ENCODE measurements around the gene ZNF319. TPM values are rescaled to one million over a fixed set of nuclear protein-coding genes. Genes with fewer than 3 reads are reported as not detected.
A peak's percentile ranks its signal among the peaks of the same experiment; 100 is the strongest.

Gene ZNF319
- total and polyA plus RNA-seq, 2 of the 8 experiments (the other 6 are each of a cell fraction or from before 2014, with no cell fraction given), result 3.3 to 5.5 TPM

DNA sequence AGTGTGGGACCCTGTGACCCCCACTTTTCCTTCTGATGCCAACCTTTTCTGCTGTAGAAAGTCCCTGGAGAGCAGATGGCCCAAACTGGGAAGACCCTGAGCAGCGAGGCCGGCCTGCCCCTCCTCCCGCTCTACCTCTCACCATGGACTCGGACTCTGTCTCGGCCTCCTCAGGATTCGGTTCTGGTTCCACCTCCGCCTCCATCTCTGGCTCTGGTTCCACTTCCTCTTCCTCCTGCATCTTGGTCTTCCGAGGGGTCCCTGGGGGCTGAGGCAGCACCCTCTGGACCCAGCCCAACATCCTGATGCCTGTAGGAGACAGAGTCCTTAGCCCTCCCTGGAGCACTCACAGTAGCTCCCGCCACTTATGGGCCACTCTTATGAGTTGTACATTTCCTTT is 33.5 kb downstream of the ZNF319 start:
- H2BK12ac ChIP-seq (ENCODE audit: low read depth, low read length), result no peak overlapping the region
- H3K9me3 ChIP-seq (ENCODE audit: insufficient read depth in 2 of 2, low read depth in 1 of 2, low read length in 1 of 2), result no peaks in the 10 kb centered on the region
- no peak overlapping the region for H2AFZ ChIP-seq (ENCODE audit: low read length)
- peak overlapping the region; percentile 45; the same call in 1 of the 2 replicates for H4K8ac ChIP-seq (ENCODE audit: extremely low read depth, insufficient read depth, low read length)
- 77% methylated on average over 6 of the region's 9 CpGs; no CpG with 5 or more reads in 1 of the 2 experiments for WGBS, 2 experiments (ENCODE audit: extremely low coverage in 1 of 2, insufficient coverage in 1 of 2, insufficient read length in 1 of 2, insufficient replicate concordance in 2 of 2, low coverage in 1 of 2, low lambda C conversion rate in 2 of 2, missing lambda C conversion rate in 1 of 2)
- no peaks in the 10 kb centered on the region for H3K79me2 ChIP-seq (ENCODE audit: control insufficient read depth in 1 of 2, insufficient read depth in 2 of 2, low read length in 2 of 2)
- H3K36me3 ChIP-seq (ENCODE audit: control insufficient read depth in 2 of 4, insufficient read depth in 4 of 4, low read length in 3 of 4), result no peaks in the 10 kb centered on the region
- FAIRE-seq, result no peak
- H4K20me1 ChIP-seq (replicated peaks in 1 of 2; ENCODE audit: control insufficient read depth in 1 of 2, insufficient read depth in 2 of 2, low read length in 2 of 2), result no peaks in the 10 kb centered on the region
- H3K14ac ChIP-seq (ENCODE audit: insufficient read length), result no peak overlapping the region
- no peak overlapping the region for H3K18ac ChIP-seq (ENCODE audit: extremely low read depth, low read length)
- H3K23me2 ChIP-seq (ENCODE audit: low read depth, low read length), result no peaks in the 10 kb centered on the region
- H3K23ac ChIP-seq (ENCODE audit: insufficient read length), result no peak overlapping the region
- no peak overlapping the region for H2BK20ac ChIP-seq (ENCODE audit: low read length)
- no peak overlapping the region for H4K91ac ChIP-seq (replicated peaks; ENCODE audit: insufficient read length, low read length)
- H4K5ac ChIP-seq (ENCODE audit: insufficient read length, low read depth, low read length), result no peak overlapping the region
- no peak overlapping the region for H3K56ac ChIP-seq (replicated peaks; ENCODE audit: insufficient read length, low read depth, low read length)
- no peak overlapping the region for H3K4me3 ChIP-seq (ENCODE audit: extremely low read depth in 1 of 4, insufficient read depth in 2 of 4, low read depth in 3 of 4, low read length in 4 of 4)
- ChIA-PET CTCF (ENCODE audit: partially characterized antibody) (interaction anchor here (1.1 to 1.7 kb wide), 7 partner anchors 10 to 68 kb away, joined by 3 to 10 read pairs (median 4); no protein-coding TSS in a partner anchor), POLR2A (ENCODE audit: partially characterized antibody) (interaction anchor here (1.7 kb wide), 1 partner anchor 10 kb away, joined by 5 read pairs; no protein-coding TSS in a partner anchor)
- no peak overlapping the region for H2BK5ac ChIP-seq (ENCODE audit: low read depth, low read length)
- no peaks in the 10 kb centered on the region for H3K79me1 ChIP-seq (ENCODE audit: low read depth, low read length)
- H3K27me3 ChIP-seq (replicated peaks in 1 of 4; ENCODE audit: control insufficient read depth in 3 of 4, extremely low read depth in 1 of 4, insufficient read depth in 3 of 4, low read length in 3 of 4), result no peaks in the 10 kb centered on the region
- H3K4me1 ChIP-seq (replicated peaks in 1 of 4; ENCODE audit: control insufficient read depth in 3 of 4, insufficient read depth in 4 of 4, low read length in 3 of 4), result no peaks in the 10 kb centered on the region
- no peak overlapping the region for H2BK120ac ChIP-seq (replicated peaks; ENCODE audit: low read depth, low read length)
- no peak overlapping the region for H2BK15ac ChIP-seq (ENCODE audit: low read length)
- no peak overlapping the region for H3K4me2 ChIP-seq (ENCODE audit: insufficient read depth in 1 of 2, low read depth in 2 of 2, low read length in 2 of 2)
- no peak for DNase-seq (ENCODE audit: low read depth in 1 of 2, low spot score in 2 of 2)
- H3K27ac ChIP-seq (ENCODE audit: low read depth, low read length), result no peak overlapping the region
- no peak overlapping the region for H3K4ac ChIP-seq (replicated peaks; ENCODE audit: insufficient read length, low read depth, low read length)
- H3K9ac ChIP-seq (replicated peaks in 1 of 4; ENCODE audit: extremely low read depth in 1 of 4, low read depth in 3 of 4, low read length in 3 of 4), result no peak overlapping the region
- H2AK5ac ChIP-seq (ENCODE audit: low read depth, low read length), result no peak overlapping the region
- TF ChIP-seq CTBP2 (IDR thresholded peaks at IDR 0.05; ENCODE audit: borderline replicate concordance, insufficient read depth, insufficient read length, low read length), result no peak
- no peak for TF ChIP-seq TAF7 (optimal IDR thresholded peaks at IDR 0.05; ENCODE audit: borderline replicate concordance, low read depth, low read length)
- TF ChIP-seq MAFK (IDR thresholded peaks at IDR 0.05; ENCODE audit: low read depth, low read length), result no peak
- no peak for TF ChIP-seq RBBP5 (IDR thresholded peaks at IDR 0.05; ENCODE audit: borderline replicate concordance, low read depth, low read length)
- no peak for TF ChIP-seq JUND (IDR thresholded peaks at IDR 0.05; ENCODE audit: low read length)
- TF ChIP-seq SIRT6 (IDR thresholded peaks at IDR 0.05; ENCODE audit: low read length), result no peak
- TF ChIP-seq RAD21 (IDR thresholded peaks at IDR 0.05 in 1 of 2, conservative IDR thresholded peaks at IDR 0.05 in 1 of 2; ENCODE audit: low read depth in 2 of 2, low read length in 2 of 2), result no peak
- TF ChIP-seq TBP (IDR thresholded peaks at IDR 0.05; ENCODE audit: low read depth, low read length), result no peak
- TF ChIP-seq EP300 (IDR thresholded peaks at IDR 0.05; ENCODE audit: borderline replicate concordance in 1 of 2, low read depth in 2 of 2, low read length in 2 of 2), result no peak
- no peak for TF ChIP-seq HDAC2 (IDR thresholded peaks at IDR 0.05; ENCODE audit: borderline replicate concordance in 1 of 2, low read depth in 2 of 2, low read length in 2 of 2)
- TF ChIP-seq E2F6 (IDR thresholded peaks at IDR 0.05), result no peak
- no peak for TF ChIP-seq SP2 (IDR thresholded peaks at IDR 0.05; ENCODE audit: low read length)
- no peak for TF ChIP-seq TEAD4 (IDR thresholded peaks at IDR 0.05; ENCODE audit: low read depth, low read length)
